HL-60 (cell line): ENCODE results near the gene GIPC3.
"Not testable (repeated sequence)": the region's sequence is repeated elsewhere in the genome, so short reads cannot be mapped to it uniquely, and the experiment has no call there.

Source experiments
- DNase-seq, 2 experiments: peaks; one replicate each; pipeline ENCODE4 v3.0.0-alpha.2; 2010 to 2020; ENCODE audit warnings: low read depth in 1 of 2, low spot score in 1 of 2
- H3K27ac ChIP-seq: fragments of 250-450 bp; sonication (Bioruptor Pico); replicated peaks from 2 replicates; pipeline ENCODE4 v1.5.1; 2020; ENCODE audit warnings: mild to moderate bottlenecking, moderate library complexity
- H3K27me3 ChIP-seq: fragments of 250-450 bp; sonication (Bioruptor Pico); 2 replicates; pipeline ENCODE4 v1.5.1; 2021; ENCODE audit warnings: mild to moderate bottlenecking, moderate library complexity; ENCODE audit not compliant: insufficient read depth, poor library complexity, severe bottlenecking
- H3K4me3 ChIP-seq: replicated peaks from 2 replicates; pipeline ENCODE4 v1.5.1; 2011; ENCODE audit warnings: mild to moderate bottlenecking, control low read depth, low read length; ENCODE audit not compliant: insufficient read depth
- CTCF ChIP-seq: IDR thresholded peaks from one replicate; pipeline ENCODE4 v1.5.1; 2011; ENCODE audit warnings: low read length, control low read depth, inconsistent platforms; ENCODE audit not compliant: insufficient read depth
- GABPA ChIP-seq: IDR thresholded peaks from 2 replicates; pipeline ENCODE4 v1.6.1; 2012; ENCODE audit warnings: low read depth
- POLR2AphosphoS5 ChIP-seq: IDR thresholded peaks from 2 replicates; pipeline ENCODE4 v1.6.1; 2012; ENCODE audit warnings: low read depth
- REST ChIP-seq: IDR thresholded peaks from 2 replicates; pipeline ENCODE4 v1.6.1; 2012; ENCODE audit warnings: low read depth; ENCODE audit not compliant: insufficient replicate concordance
- SPI1 ChIP-seq: IDR thresholded peaks from 2 replicates; pipeline ENCODE4 v1.6.1; 2012; ENCODE audit warnings: low read depth, mild to moderate bottlenecking, borderline replicate concordance

Gene GIPC3

GRCh38 chr19:3557461-3558248 is 27.6 kb upstream of the GIPC3 start, which contains the start of gene MFSD12:
Gene MFSD12 (minus strand): TSS chr19:3557586. CDS start chr19:3557403, 183 bp downstream.
- H3K27ac ChIP-seq = peak within 1 kb of the TSS; percentile 85
- peak; percentile 89 to 92 for DNase-seq
- peak within 1 kb of the TSS; percentile 77 for H3K4me3 ChIP-seq
- TF ChIP-seq SPI1 = no peak
- TF ChIP-seq CTCF = no peak
- 0 out of 2 replicates have a peak, but pooled peaks have one; percentile 20 for TF ChIP-seq GABPA
- no peak for TF ChIP-seq REST
- peak; percentile 53; the same call in 1 of the 2 replicates for TF ChIP-seq POLR2AphosphoS5
- no peaks in the 10 kb centered on the region for H3K27me3 ChIP-seq

GRCh38 chr19:3563709-3564524 is 21.4 kb upstream of the GIPC3 start:
- H3K27ac ChIP-seq = no peak overlapping the region
- H3K4me3 ChIP-seq = no peak overlapping the region
- no peak for TF ChIP-seq CTCF
- no peak for TF ChIP-seq REST
- TF ChIP-seq POLR2AphosphoS5 = no peak
- TF ChIP-seq SPI1 = no peak
- no peak for TF ChIP-seq GABPA

GRCh38 chr19:3565139-3565538 is 20.1 kb upstream of the GIPC3 start:
- TF ChIP-seq POLR2AphosphoS5 (no peak), GABPA (no peak), CTCF (no peak), REST (no peak), SPI1 (no peak)
- Histone ChIP-seq H3K27ac (no peak overlapping the region), H3K4me3 (no peak overlapping the region), H3K27me3 (no peaks in the 10 kb centered on the region)
- DNase-seq = no peak

More at GRCh38 chr19:3563709-3564524, 21.4 kb upstream of the GIPC3 start:
- no peaks in the 10 kb centered on the region for H3K27me3 ChIP-seq
- DNase-seq = no peak

- not testable (repeated sequence) for H3K27ac ChIP-seq, DNase-seq, H3K27me3 ChIP-seq, H3K4me3 ChIP-seq
Observed at GRCh38 chr19:3570042-3570441, 15.2 kb upstream of the GIPC3 start.
